Glutamatergic neuron (in vitro differentiated cells): ENCODE data around the gene ZNF345. TPM values are rescaled to one million over a fixed set of nuclear protein-coding genes. Genes with fewer than 3 reads are reported as not detected.
A peak's percentile ranks its signal among the peaks of the same experiment; 100 is the strongest.

ENCODE experiments used
- DNase-seq: peaks from one replicate; pipeline ENCODE4 v3.0.0; 2022
- H3K27ac Mint-ChIP-seq: one replicate; pipeline ENCODE4 v1.8.0; 2020; ENCODE audit warnings: mild to moderate bottlenecking, mixed read lengths, inconsistent platforms; ENCODE audit not compliant: unreplicated experiment
- H3K27me3 Mint-ChIP-seq: one replicate; pipeline ENCODE4 v1.8.0; 2020; ENCODE audit warnings: mild to moderate bottlenecking, moderate library complexity, mixed read lengths, inconsistent platforms; ENCODE audit not compliant: unreplicated experiment
- H3K36me3 Mint-ChIP-seq: one replicate; pipeline ENCODE4 v1.8.0; 2020; ENCODE audit warnings: mild to moderate bottlenecking, mixed read lengths, inconsistent platforms; ENCODE audit not compliant: unreplicated experiment
- H3K4me1 Mint-ChIP-seq: one replicate; pipeline ENCODE4 v1.8.0; 2020; ENCODE audit warnings: mild to moderate bottlenecking, low read depth, mixed read lengths, inconsistent platforms; ENCODE audit not compliant: unreplicated experiment
- H3K4me3 Mint-ChIP-seq: one replicate; pipeline ENCODE4 v1.8.0; 2020; ENCODE audit warnings: mild to moderate bottlenecking, mixed read lengths, inconsistent platforms; ENCODE audit not compliant: unreplicated experiment
- H3K9me3 Mint-ChIP-seq: one replicate; pipeline ENCODE4 v1.8.0; 2020; ENCODE audit warnings: mild to moderate bottlenecking, moderate library complexity, mixed read lengths, inconsistent platforms; ENCODE audit not compliant: unreplicated experiment
- total RNA-seq: library from RNA; stranded (reverse); fragmentation: NEBNext Ultra II Directional; extraction: Animal tissue kit (Norgen Biotek cat#: 25700); gene quantifications from one replicate; pipeline ENCODE4 v1.2.1, GENCODE V29; 2021; ENCODE audit not compliant: unreplicated experiment
- TF ChIP-seq, protein P1 (sequence below): fragments of 200-600 bp; sonication (generic); IDR thresholded peaks from one replicate; pipeline ENCODE4 v1.5.0; 2021; ENCODE audit not compliant: partially characterized antibody, unreplicated experiment

Gene ZNF345
- total RNA-seq, 1 donor from 2014 or later, result 13.2 TPM

DNA sequence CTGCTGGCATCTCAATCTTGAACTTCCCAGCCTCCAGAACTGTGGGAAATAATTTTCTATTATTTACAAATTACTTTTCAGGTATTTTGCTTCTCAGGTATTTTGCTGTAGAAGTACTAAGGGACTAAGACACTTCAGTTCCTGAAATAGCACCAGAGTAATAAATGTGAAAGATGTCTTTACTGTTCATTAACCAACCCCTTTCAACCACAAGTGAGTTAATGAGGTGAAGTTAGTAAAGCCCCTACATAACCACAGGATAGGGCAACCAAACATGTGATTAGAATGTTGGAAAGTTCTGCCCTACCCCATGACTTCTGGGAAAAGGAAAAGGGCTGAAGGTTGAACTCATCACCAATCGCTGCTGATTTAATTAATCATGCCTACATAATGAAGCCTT is 2.7 kb upstream of the ZNF345 start:
- H3K4me3 Mint-ChIP-seq, result no peak overlapping the region
- H3K27ac Mint-ChIP-seq, result no peak overlapping the region
- TF ChIP-seq, protein P1, sequence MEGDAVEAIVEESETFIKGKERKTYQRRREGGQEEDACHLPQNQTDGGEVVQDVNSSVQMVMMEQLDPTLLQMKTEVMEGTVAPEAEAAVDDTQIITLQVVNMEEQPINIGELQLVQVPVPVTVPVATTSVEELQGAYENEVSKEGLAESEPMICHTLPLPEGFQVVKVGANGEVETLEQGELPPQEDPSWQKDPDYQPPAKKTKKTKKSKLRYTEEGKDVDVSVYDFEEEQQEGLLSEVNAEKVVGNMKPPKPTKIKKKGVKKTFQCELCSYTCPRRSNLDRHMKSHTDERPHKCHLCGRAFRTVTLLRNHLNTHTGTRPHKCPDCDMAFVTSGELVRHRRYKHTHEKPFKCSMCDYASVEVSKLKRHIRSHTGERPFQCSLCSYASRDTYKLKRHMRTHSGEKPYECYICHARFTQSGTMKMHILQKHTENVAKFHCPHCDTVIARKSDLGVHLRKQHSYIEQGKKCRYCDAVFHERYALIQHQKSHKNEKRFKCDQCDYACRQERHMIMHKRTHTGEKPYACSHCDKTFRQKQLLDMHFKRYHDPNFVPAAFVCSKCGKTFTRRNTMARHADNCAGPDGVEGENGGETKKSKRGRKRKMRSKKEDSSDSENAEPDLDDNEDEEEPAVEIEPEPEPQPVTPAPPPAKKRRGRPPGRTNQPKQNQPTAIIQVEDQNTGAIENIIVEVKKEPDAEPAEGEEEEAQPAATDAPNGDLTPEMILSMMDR, result no peak
- peaks cover 8% of the 10 kb centered on the region for H3K9me3 Mint-ChIP-seq
- no peak for DNase-seq
- H3K4me1 Mint-ChIP-seq, result peaks cover 1% of the 10 kb centered on the region
- no peaks in the 10 kb centered on the region for H3K27me3 Mint-ChIP-seq
- peaks cover 16% of the 10 kb centered on the region for H3K36me3 Mint-ChIP-seq

DNA sequence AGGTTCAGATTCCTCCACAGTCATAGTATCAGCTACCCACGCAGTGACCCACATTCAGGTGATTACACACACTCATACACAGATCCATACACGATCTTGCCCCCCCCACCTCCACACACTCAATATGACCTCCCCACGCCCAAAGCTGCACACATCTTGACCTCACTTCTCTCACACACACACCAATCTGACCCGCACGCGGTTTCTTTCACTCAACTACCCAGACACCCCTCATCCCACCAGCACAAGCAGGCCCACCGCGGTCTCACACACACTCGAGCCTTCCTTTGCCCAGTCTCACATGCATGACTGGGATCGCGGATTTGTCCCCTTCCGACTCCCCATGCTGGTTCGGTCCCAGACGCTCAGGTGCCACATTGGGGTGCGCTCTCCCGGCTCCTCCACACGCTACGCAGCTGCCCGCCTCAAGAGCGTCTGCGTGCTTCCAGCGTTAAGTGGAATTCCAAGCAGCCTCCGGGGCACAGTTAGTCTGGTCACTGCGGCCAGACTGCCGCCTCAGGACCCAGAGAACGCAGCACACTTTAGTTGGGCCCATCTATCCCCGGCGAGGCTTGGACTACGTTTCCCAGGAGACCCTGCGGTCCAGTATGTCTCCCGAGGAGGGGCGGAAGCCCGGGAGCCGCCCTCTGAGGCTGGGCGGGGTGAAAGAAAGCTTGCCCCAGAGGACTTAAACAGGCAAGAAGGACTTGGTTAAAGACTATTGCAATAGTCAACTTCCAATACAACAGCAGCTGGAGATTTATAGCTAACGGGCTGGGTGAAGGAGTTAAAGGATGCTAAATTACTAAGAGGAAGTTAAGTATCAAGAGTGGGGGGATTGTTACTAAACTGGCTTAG is 746 bp upstream of the ZNF345 start:
- Mint-ChIP-seq H3K27me3 (peaks cover 1% of the 10 kb centered on the region), H3K4me3 (no peak overlapping the region), H3K9me3 (peaks cover 5% of the 10 kb centered on the region), H3K27ac (no peak overlapping the region), H3K36me3 (peaks cover 19% of the 10 kb centered on the region), H3K4me1 (peaks cover 1% of the 10 kb centered on the region)
- TF ChIP-seq, protein P1, result no peak
- DNase-seq, result peak; percentile 87

DNA sequence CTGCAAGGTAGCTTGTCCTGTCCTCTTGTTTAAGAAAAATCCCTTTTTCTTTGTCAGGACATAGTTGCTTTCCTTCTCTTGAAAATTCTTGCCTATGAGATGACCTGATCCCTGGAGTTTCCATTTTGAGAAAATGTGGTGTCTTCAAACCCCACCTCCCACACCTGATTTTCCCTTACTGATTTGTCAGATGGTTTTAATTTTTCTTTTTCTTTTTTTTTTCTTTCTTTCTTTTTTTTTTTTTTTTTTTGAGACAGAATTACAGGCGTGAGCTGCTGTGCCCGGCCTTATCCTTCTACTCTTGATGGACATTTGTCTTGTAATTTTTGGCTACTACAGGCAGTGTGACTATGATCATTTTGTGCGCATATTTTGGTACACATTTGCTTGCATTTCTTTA is 1.2 kb downstream of the ZNF345 start:
- Mint-ChIP-seq H3K27me3 (peaks cover 3% of the 10 kb centered on the region), H3K9me3 (peaks cover 7% of the 10 kb centered on the region), H3K4me1 (peaks cover 1% of the 10 kb centered on the region), H3K4me3 (no peak overlapping the region), H3K36me3 (peaks cover 24% of the 10 kb centered on the region), H3K27ac (no peak overlapping the region)
- TF ChIP-seq, protein P1, result no peak
- DNase-seq, result no peak

DNA sequence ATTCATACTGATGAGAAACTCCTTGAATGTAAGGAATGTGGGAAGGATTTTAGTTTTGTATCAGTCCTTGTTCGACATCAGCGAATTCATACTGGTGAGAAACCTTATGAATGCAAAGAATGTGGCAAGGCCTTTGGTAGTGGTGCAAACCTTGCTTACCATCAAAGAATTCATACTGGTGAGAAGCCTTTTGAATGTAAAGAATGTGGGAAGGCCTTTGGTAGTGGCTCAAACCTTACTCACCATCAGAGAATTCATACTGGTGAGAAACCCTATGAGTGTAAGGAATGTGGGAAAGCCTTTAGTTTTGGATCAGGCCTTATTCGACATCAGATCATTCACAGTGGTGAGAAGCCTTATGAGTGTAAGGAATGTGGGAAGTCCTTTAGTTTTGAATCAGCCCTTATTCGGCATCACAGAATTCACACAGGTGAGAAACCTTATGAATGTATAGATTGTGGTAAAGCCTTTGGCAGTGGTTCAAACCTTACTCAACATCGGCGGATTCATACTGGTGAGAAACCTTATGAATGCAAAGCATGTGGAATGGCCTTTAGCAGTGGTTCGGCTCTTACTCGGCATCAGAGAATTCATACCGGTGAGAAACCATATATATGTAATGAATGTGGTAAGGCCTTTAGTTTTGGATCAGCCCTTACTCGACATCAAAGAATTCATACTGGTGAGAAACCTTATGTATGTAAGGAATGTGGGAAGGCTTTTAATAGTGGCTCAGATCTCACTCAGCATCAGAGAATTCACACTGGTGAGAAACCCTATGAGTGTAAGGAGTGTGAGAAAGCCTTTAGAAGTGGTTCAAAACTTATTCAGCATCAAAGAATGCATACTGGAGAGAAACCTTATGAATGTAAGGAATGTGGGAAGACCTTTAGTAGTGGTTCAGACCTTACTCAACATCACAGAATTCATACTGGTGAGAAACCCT is 26.6 kb downstream of the ZNF345 start:
- Mint-ChIP-seq H3K36me3 (peaks cover 62% of the 10 kb centered on the region), H3K4me3 (no peak overlapping the region), H3K27ac (no peak overlapping the region), H3K9me3 (peaks cover 12% of the 10 kb centered on the region), H3K4me1 (no peaks in the 10 kb centered on the region), H3K27me3 (no peaks in the 10 kb centered on the region)
- TF ChIP-seq, protein P1, result no peak
- DNase-seq, result no peak
